H1 (cell line): ENCODE data around the gene PPFIA2.

Source experiments
- CTCF ChIP-seq, 3 experiments: IDR thresholded peaks; 1 replicate in 2 of 3; 2 replicates in 1 of 3; pipeline versions ENCODE4 v1.5.1 to v1.6.1; 2011; ENCODE audit warnings: low read length in 3 of 3, mild to moderate bottlenecking in 3 of 3, inconsistent platforms in 2 of 3, low read depth in 1 of 3, moderate library complexity in 1 of 3; ENCODE audit not compliant: insufficient read depth in 1 of 3; ENCODE audit errors: control extremely low read depth in 1 of 3
- POLR2AphosphoS5 ChIP-seq: IDR thresholded peaks from 2 replicates; pipeline ENCODE4 v1.6.1; 2011; ENCODE audit warnings: low read depth, low read length
- RFX5 ChIP-seq: IDR thresholded peaks from 2 replicates; pipeline ENCODE4 v1.6.1; 2011; ENCODE audit warnings: low read depth, low read length, improper control_type of control experiment, borderline replicate concordance
- TAF1 ChIP-seq: IDR thresholded peaks from 2 replicates; pipeline ENCODE4 v1.6.1; 2011; ENCODE audit warnings: mild to moderate bottlenecking, low read depth, low read length

- TF ChIP-seq CTCF (IDR thresholded peaks at IDR 0.05; ENCODE audit: control extremely low read depth in 1 of 3, insufficient read depth in 1 of 3, low read depth in 1 of 3, low read length in 3 of 3) (no peak), POLR2AphosphoS5 (no peak), TAF1 (no peak), RFX5 (no peak)
Measured at GRCh38 chr12:81365284-81365683, 393.9 kb downstream of the PPFIA2 start.
